ENCODE data around the gene CHKA. TPM values are rescaled to one million over a fixed set of nuclear protein-coding genes. Genes with fewer than 3 reads are reported as not detected.

The CHKA gene
- polyA plus RNA-seq, 1 of the 3 experiments (the other 2 are of a cell fraction) = 12.3 TPM

- Histone ChIP-seq H3K79me2 (ENCODE audit: insufficient read depth) (no peaks in the 10 kb centered on the region), H3K36me3 (replicated peaks in 1 of 2; ENCODE audit: control insufficient read depth in 1 of 2, insufficient read depth in 2 of 2, low read length in 1 of 2) (peaks cover 17 to 36% of the 10 kb centered on the region in 2 experiments), H4K20me1 (ENCODE audit: insufficient read depth) (no peaks in the 10 kb centered on the region), H2AFZ (ENCODE audit: low read depth) (no peak overlapping the region), H3K9ac (no peak overlapping the region), H3K4me3 (ENCODE audit: low read depth in 2 of 2, low read length in 1 of 2) (no peak overlapping the region), H3K4me1 (ENCODE audit: control insufficient read depth in 1 of 2, insufficient read depth in 2 of 2, low read depth in 1 of 2, low read length in 1 of 2) (no peaks in the 10 kb centered on the region), H3F3A (replicated peaks; ENCODE audit: insufficient read depth) (peaks cover 5% of the 10 kb centered on the region), H3K9me2 (no peaks in the 10 kb centered on the region), H3K27ac (ENCODE audit: low read depth in 2 of 2, low read length in 1 of 2) (no peak overlapping the region), H3K27me3 (ENCODE audit: insufficient read depth) (no peaks in the 10 kb centered on the region), H3K4me2 (no peak overlapping the region), H3K9me3 (no peaks in the 10 kb centered on the region)
- ChIA-PET CTCF (interaction anchor here (1.8 kb wide), 1 partner anchor 48 kb away, joined by 5 read pairs; no protein-coding TSS in a partner anchor), POLR2A (no interaction called here)
- WGBS (ENCODE audit: low lambda C conversion rate) = 98% methylated on average over 14 of the region's 14 CpGs
- no peak for TF ChIP-seq POLR2AphosphoS5 (IDR thresholded peaks at IDR 0.05; ENCODE audit: low read depth, low read length)
- TF ChIP-seq TCF12 (IDR thresholded peaks at IDR 0.05) = no peak
- no peak for TF ChIP-seq RXRA (IDR thresholded peaks at IDR 0.05; ENCODE audit: borderline replicate concordance, low read depth)
- no peak for TF ChIP-seq EP300 (IDR thresholded peaks at IDR 0.05; ENCODE audit: borderline replicate concordance in 1 of 2, low read depth in 1 of 2, low read length in 1 of 2)
- no peak for TF ChIP-seq RCOR1 (IDR thresholded peaks at IDR 0.05; ENCODE audit: low read length)
- TF ChIP-seq, protein P1, sequence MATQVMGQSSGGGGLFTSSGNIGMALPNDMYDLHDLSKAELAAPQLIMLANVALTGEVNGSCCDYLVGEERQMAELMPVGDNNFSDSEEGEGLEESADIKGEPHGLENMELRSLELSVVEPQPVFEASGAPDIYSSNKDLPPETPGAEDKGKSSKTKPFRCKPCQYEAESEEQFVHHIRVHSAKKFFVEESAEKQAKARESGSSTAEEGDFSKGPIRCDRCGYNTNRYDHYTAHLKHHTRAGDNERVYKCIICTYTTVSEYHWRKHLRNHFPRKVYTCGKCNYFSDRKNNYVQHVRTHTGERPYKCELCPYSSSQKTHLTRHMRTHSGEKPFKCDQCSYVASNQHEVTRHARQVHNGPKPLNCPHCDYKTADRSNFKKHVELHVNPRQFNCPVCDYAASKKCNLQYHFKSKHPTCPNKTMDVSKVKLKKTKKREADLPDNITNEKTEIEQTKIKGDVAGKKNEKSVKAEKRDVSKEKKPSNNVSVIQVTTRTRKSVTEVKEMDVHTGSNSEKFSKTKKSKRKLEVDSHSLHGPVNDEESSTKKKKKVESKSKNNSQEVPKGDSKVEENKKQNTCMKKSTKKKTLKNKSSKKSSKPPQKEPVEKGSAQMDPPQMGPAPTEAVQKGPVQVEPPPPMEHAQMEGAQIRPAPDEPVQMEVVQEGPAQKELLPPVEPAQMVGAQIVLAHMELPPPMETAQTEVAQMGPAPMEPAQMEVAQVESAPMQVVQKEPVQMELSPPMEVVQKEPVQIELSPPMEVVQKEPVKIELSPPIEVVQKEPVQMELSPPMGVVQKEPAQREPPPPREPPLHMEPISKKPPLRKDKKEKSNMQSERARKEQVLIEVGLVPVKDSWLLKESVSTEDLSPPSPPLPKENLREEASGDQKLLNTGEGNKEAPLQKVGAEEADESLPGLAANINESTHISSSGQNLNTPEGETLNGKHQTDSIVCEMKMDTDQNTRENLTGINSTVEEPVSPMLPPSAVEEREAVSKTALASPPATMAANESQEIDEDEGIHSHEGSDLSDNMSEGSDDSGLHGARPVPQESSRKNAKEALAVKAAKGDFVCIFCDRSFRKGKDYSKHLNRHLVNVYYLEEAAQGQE (IDR thresholded peaks at IDR 0.05; ENCODE audit: low read depth, low read length) = no peak
- no peak for TF ChIP-seq NRF1 (IDR thresholded peaks at IDR 0.05; ENCODE audit: low read depth, low read length)
- TF ChIP-seq, protein P2, sequence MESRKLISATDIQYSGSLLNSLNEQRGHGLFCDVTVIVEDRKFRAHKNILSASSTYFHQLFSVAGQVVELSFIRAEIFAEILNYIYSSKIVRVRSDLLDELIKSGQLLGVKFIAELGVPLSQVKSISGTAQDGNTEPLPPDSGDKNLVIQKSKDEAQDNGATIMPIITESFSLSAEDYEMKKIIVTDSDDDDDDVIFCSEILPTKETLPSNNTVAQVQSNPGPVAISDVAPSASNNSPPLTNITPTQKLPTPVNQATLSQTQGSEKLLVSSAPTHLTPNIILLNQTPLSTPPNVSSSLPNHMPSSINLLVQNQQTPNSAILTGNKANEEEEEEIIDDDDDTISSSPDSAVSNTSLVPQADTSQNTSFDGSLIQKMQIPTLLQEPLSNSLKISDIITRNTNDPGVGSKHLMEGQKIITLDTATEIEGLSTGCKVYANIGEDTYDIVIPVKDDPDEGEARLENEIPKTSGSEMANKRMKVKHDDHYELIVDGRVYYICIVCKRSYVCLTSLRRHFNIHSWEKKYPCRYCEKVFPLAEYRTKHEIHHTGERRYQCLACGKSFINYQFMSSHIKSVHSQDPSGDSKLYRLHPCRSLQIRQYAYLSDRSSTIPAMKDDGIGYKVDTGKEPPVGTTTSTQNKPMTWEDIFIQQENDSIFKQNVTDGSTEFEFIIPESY (IDR thresholded peaks at IDR 0.05; ENCODE audit: borderline replicate concordance, low read depth) = no peak
- TF ChIP-seq, protein P3, sequence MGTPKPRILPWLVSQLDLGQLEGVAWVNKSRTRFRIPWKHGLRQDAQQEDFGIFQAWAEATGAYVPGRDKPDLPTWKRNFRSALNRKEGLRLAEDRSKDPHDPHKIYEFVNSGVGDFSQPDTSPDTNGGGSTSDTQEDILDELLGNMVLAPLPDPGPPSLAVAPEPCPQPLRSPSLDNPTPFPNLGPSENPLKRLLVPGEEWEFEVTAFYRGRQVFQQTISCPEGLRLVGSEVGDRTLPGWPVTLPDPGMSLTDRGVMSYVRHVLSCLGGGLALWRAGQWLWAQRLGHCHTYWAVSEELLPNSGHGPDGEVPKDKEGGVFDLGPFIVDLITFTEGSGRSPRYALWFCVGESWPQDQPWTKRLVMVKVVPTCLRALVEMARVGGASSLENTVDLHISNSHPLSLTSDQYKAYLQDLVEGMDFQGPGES (IDR thresholded peaks at IDR 0.05; ENCODE audit: low read depth, low read length) = no peak
- no peak for TF ChIP-seq GABPA (IDR thresholded peaks at IDR 0.05; ENCODE audit: low read depth)
- TF ChIP-seq, protein P4, sequence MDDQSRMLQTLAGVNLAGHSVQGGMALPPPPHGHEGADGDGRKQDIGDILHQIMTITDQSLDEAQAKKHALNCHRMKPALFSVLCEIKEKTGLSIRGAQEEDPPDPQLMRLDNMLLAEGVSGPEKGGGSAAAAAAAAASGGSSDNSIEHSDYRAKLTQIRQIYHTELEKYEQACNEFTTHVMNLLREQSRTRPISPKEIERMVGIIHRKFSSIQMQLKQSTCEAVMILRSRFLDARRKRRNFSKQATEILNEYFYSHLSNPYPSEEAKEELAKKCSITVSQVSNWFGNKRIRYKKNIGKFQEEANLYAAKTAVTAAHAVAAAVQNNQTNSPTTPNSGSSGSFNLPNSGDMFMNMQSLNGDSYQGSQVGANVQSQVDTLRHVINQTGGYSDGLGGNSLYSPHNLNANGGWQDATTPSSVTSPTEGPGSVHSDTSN (IDR thresholded peaks at IDR 0.05) = no peak
- TF ChIP-seq FOSL2 (IDR thresholded peaks at IDR 0.05; ENCODE audit: borderline replicate concordance, low read depth) = no peak
- no peak for TF ChIP-seq JUND (IDR thresholded peaks at IDR 0.05)
- no peak for TF ChIP-seq RFX5 (IDR thresholded peaks at IDR 0.05; ENCODE audit: low read length)
- TF ChIP-seq FOXJ3 (CRISPR knock-in tag; IDR thresholded peaks at IDR 0.05) = no peak
- no peak for TF ChIP-seq MXI1 (IDR thresholded peaks at IDR 0.05; ENCODE audit: low read depth, low read length)
- TF ChIP-seq SMC3 (IDR thresholded peaks at IDR 0.05; ENCODE audit: low read depth, low read length) = no peak
- no peak for TF ChIP-seq TEAD4 (IDR thresholded peaks at IDR 0.05; ENCODE audit: borderline replicate concordance, insufficient read depth)
- TF ChIP-seq, protein P5, sequence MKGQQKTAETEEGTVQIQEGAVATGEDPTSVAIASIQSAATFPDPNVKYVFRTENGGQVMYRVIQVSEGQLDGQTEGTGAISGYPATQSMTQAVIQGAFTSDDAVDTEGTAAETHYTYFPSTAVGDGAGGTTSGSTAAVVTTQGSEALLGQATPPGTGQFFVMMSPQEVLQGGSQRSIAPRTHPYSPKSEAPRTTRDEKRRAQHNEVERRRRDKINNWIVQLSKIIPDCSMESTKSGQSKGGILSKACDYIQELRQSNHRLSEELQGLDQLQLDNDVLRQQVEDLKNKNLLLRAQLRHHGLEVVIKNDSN (IDR thresholded peaks at IDR 0.05; ENCODE audit: borderline replicate concordance, low read depth) = no peak
- DNase-seq = no peak
These were observed 37.4 kb upstream of the CHKA start for GRCh38 chr11:68158580-68158979.

Measured in SK-N-SH (cell line).